ENCODE results near the gene PLPPR2.

- TF ChIP-seq REST (IDR thresholded peaks at IDR 0.05; ENCODE audit: insufficient replicate concordance, low read depth) (no peak), CTCF (IDR thresholded peaks at IDR 0.05; ENCODE audit: insufficient read depth, low read length) (no peak), POLR2AphosphoS5 (IDR thresholded peaks at IDR 0.05; ENCODE audit: low read depth) (no peak), SPI1 (IDR thresholded peaks at IDR 0.05; ENCODE audit: borderline replicate concordance, low read depth) (no peak), GABPA (IDR thresholded peaks at IDR 0.05; ENCODE audit: low read depth) (no peak)
These were observed 25.1 kb upstream of the PLPPR2 start for GRCh38 chr19:11330127-11330526.
